Large intestine (tissue), 3 donors: ENCODE measurements around the gene SIGLEC1. TPM values are rescaled to one million over a fixed set of nuclear protein-coding genes. Genes with fewer than 3 reads are reported as not detected.

ENCODE experiments used
- DNase-seq, 2 donors: peaks; one replicate each; pipeline versions ENCODE4 v3.0.0 to v3.0.0-alpha.2; 2013
- H3K27ac ChIP-seq: one replicate; pipeline ENCODE4 v1.5.1; 2013; ENCODE audit warnings: low read length
- H3K27me3 ChIP-seq: 2 replicates; pipeline ENCODE4 v1.6.1; 2013; ENCODE audit warnings: low read length; ENCODE audit not compliant: control insufficient read depth, insufficient read depth
- H3K36me3 ChIP-seq: 2 replicates; pipeline ENCODE4 v1.6.1; 2013; ENCODE audit warnings: low read length; ENCODE audit not compliant: control insufficient read depth, insufficient read depth
- H3K4me1 ChIP-seq: one replicate; pipeline ENCODE4 v1.6.1; 2013; ENCODE audit warnings: low read length; ENCODE audit not compliant: control insufficient read depth, insufficient read depth
- H3K4me3 ChIP-seq: one replicate; pipeline ENCODE4 v1.5.1; 2013; ENCODE audit warnings: low read length
- H3K9me3 ChIP-seq: one replicate; pipeline ENCODE4 v1.6.1; 2013; ENCODE audit warnings: mild to moderate bottlenecking, low read depth, low read length, moderate library complexity; ENCODE audit not compliant: control insufficient read depth
- whole genome bisulfite sequencing: methylation state at CpG from one replicate; pipeline ENCODE4 v1.1.5; 2013; ENCODE audit warnings: low lambda C conversion rate; ENCODE audit not compliant: insufficient coverage; 5-methylcytosine and 5-hydroxymethylcytosine counted together
- polyA plus RNA-seq: library from polyadenylated mRNA; unstranded; fragments of 120-200 nt; gene quantifications from one replicate; pipeline ENCODE4 v1.2.1, GENCODE V29; 2013

The SIGLEC1 gene
- polyA plus RNA-seq, 1 donor = 4.3 TPM

DNA sequence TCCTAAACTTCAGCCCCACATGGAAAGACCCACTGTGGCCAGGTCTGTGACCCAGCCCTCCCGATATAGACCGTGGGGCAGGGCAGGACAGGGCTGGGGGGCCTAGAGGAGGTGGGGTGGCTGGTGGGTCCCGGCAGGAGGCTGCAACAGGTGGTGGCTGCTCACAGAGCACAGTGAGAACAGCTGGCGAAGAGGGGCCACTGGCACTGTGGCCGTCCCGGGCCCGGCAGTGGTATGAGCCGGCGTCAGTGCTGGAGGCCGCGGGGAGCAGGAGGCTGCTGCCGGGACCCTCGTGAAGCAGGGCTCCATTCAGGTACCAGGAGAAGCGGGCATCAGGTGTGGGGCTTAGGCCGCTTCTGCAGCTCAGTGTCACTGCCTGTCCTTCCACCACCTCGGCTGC is 13.4 kb downstream of the SIGLEC1 start:
- Histone ChIP-seq H3K4me3 (no peak overlapping the region), H3K36me3 (no peaks in the 10 kb centered on the region), H3K27me3 (peaks cover 9% of the 10 kb centered on the region), H3K27ac (no peak overlapping the region), H3K4me1 (no peaks in the 10 kb centered on the region), H3K9me3 (no peaks in the 10 kb centered on the region)
- DNase-seq = no peak
- WGBS = no CpG with 5 or more reads among the region's 16 CpGs

GRCh38 chr20:3698591-3699001 is 13.8 kb downstream of the SIGLEC1 start:
- no peaks in the 10 kb centered on the region for H3K4me1 ChIP-seq
- no peak overlapping the region for H3K27ac ChIP-seq
- WGBS = no CpG with 5 or more reads among the region's 6 CpGs
- H3K4me3 ChIP-seq = no peak overlapping the region
- no peaks in the 10 kb centered on the region for H3K9me3 ChIP-seq
- peaks cover 7% of the 10 kb centered on the region for H3K27me3 ChIP-seq
- DNase-seq = no peak
- no peaks in the 10 kb centered on the region for H3K36me3 ChIP-seq

DNA sequence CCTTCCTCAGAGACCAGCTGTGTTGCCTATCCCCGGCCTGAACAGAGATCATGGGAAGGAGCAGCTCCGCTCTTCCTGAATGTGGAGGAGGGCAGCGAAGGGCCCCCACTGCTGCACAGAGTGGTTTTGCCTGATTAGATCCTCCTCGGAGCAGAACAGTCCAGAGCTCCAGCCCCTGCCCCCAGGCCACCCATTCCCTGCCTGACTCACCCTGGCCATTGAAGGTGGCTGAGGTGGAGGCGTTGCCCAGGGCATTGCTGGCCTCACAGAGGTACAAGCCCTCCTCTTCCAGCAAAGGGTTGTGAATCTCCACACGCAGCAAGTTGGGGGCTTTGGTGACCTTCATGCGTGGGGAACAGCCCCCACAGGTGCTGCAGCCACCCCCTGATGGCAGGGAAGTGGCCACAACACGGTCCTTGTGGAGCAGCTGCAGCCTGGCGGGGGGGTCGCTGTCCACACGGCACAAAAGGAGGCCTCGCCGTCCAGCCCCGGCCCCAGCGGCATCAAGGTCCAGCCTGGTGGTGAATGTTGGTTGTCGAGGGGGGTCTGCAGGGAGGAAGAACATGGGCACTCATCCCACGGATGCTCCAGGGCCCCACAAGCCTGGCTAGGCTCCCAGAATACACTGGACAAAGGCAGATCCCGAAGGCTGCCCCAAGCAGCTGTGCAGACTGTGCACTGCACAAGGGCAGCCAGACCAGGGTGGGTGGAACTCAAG is 14.7 kb downstream of the SIGLEC1 start:
- no peak overlapping the region for H3K27ac ChIP-seq
- H3K4me1 ChIP-seq = no peaks in the 10 kb centered on the region
- no peaks in the 10 kb centered on the region for H3K9me3 ChIP-seq
- H3K36me3 ChIP-seq = no peaks in the 10 kb centered on the region
- no peak overlapping the region for H3K4me3 ChIP-seq
- H3K27me3 ChIP-seq = no peaks in the 10 kb centered on the region
- 80% methylated on average over 1 of the region's 18 CpGs for WGBS
- DNase-seq = no peak

DNA sequence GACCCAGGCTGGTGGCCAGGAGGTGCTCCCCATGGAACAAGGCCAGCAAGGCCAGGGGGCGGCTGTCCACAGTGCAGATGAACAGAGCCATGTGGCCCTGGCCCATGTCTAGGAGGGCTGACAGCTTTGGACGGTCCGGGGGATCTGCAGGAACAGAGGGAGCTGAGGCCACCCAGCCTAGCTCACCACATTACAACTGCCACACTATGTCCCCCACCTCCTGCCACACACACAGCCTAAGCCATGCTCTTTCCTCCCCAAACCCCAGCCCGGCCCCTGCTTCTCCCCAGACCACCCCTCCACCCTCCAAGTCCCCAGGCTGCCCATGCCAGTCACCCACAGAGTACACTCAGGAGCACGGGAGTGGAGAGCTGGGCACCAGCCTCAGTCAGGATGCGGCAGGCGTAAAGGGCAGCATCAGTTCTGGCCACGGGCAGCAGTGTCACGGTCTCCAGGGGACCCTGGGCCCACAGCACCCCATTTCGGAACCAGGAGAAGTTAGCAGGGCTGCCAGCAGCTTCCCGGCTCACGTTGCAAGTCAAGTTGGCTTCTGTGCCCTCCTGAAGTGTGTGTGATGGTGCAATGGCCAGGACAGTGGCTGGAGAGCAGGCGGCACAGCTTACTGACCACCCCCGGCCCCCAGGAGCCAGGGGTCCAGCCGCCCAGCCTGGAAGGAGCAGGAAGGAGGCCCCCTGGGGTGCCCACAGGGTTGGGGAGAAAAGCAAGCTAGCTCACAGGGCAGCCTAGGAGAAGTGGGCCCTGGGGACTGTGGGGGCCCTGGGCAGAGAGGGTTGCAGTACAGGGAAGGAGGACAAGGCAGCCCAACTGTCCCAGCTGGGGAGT is 15.4 kb downstream of the SIGLEC1 start:
- WGBS = no CpG with 5 or more reads among the region's 15 CpGs
- no peaks in the 10 kb centered on the region for H3K9me3 ChIP-seq
- no peak for DNase-seq

GRCh38 chr20:3696200-3696599 is 16.2 kb downstream of the SIGLEC1 start:
- H3K9me3 ChIP-seq = no peaks in the 10 kb centered on the region
- H3K27ac ChIP-seq = no peak overlapping the region
- no peaks in the 10 kb centered on the region for H3K36me3 ChIP-seq
- no peak overlapping the region for H3K4me3 ChIP-seq
- no CpG with 5 or more reads among the region's 1 CpG for WGBS
- H3K4me1 ChIP-seq = no peaks in the 10 kb centered on the region
- DNase-seq = no peak
- no peaks in the 10 kb centered on the region for H3K27me3 ChIP-seq

More for the DNA sequence above, 15.4 kb downstream of the SIGLEC1 start:
- H3K27ac ChIP-seq = no peak overlapping the region
- H3K36me3 ChIP-seq = no peaks in the 10 kb centered on the region
- H3K27me3 ChIP-seq = no peaks in the 10 kb centered on the region
- H3K4me1 ChIP-seq = no peaks in the 10 kb centered on the region
- no peak overlapping the region for H3K4me3 ChIP-seq

- WGBS = no CpG with 5 or more reads among the region's 5 CpGs
- Histone ChIP-seq H3K9me3 (no peaks in the 10 kb centered on the region), H3K4me1 (no peaks in the 10 kb centered on the region), H3K36me3 (no peaks in the 10 kb centered on the region), H3K27ac (no peak overlapping the region), H3K27me3 (no peaks in the 10 kb centered on the region), H3K4me3 (no peak overlapping the region)
- no peak for DNase-seq
Observed at GRCh38 chr20:3694864-3695263, 17.5 kb downstream of the SIGLEC1 start.

GRCh38 chr20:3693376-3693775 is 19.0 kb downstream of the SIGLEC1 start:
- no peak for DNase-seq
- H3K27me3 ChIP-seq = no peaks in the 10 kb centered on the region
- H3K4me1 ChIP-seq = no peaks in the 10 kb centered on the region
- no peaks in the 10 kb centered on the region for H3K9me3 ChIP-seq
- no peaks in the 10 kb centered on the region for H3K36me3 ChIP-seq
- WGBS = no CpG with 5 or more reads among the region's 13 CpGs
- H3K27ac ChIP-seq = no peak overlapping the region
- H3K4me3 ChIP-seq = no peak overlapping the region

- H3K4me3 ChIP-seq = no peak overlapping the region
- no peak overlapping the region for H3K27ac ChIP-seq
- DNase-seq = no peak
- no peaks in the 10 kb centered on the region for H3K4me1 ChIP-seq
- H3K27me3 ChIP-seq = no peaks in the 10 kb centered on the region
- no CpG with 5 or more reads among the region's 23 CpGs for WGBS
- no peaks in the 10 kb centered on the region for H3K36me3 ChIP-seq
- no peaks in the 10 kb centered on the region for H3K9me3 ChIP-seq
Observed at GRCh38 chr20:3692706-3693294, 19.6 kb downstream of the SIGLEC1 start.

DNA sequence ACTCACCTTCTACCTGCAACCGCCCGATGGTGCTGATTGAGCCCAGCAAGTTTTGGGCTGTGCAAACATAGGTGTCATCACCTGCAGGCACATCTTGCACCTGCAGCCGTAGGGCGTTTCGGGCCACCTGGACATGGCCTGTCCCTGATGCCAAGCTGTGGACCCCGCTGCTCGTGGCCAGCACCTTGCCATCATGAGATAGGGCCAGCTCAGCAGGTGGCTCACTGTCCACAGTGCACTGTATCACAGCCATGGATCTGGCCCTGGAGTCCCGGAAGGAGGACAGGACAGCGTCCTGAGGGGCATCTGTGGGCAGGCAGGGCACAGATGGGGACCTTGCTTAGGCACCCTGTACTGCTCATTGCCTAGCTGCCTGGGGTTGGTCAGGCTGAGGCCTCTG is 20.5 kb downstream of the SIGLEC1 start:
- Histone ChIP-seq H3K36me3 (no peaks in the 10 kb centered on the region), H3K4me3 (no peak overlapping the region), H3K27ac (no peak overlapping the region), H3K27me3 (peaks cover 2% of the 10 kb centered on the region), H3K4me1 (peaks cover 6% of the 10 kb centered on the region), H3K9me3 (no peaks in the 10 kb centered on the region)
- no peak for DNase-seq
- no CpG with 5 or more reads among the region's 9 CpGs for WGBS

- Histone ChIP-seq H3K36me3 (no peaks in the 10 kb centered on the region), H3K4me3 (no peak overlapping the region), H3K27ac (no peak overlapping the region), H3K27me3 (peaks cover 7% of the 10 kb centered on the region), H3K4me1 (peaks cover 6% of the 10 kb centered on the region), H3K9me3 (no peaks in the 10 kb centered on the region)
- no CpG with 5 or more reads among the region's 16 CpGs for WGBS
- DNase-seq = no peak
Observed at GRCh38 chr20:3691306-3691705, 21.1 kb downstream of the SIGLEC1 start.
